Natural killer cell (primary cell): Measurements from ENCODE around the gene CLCN2. TPM values are rescaled to one million over a fixed set of nuclear protein-coding genes. Genes with fewer than 3 reads are reported as not detected.

Experiments
- ATAC-seq, 3 donors: fragments of 150-1000 bp in 2 of 3; fragments of 200-7000 bp in 1 of 3; cut with Tn5 transposase; 1 replicate in 1 of 3; 2 replicates in 2 of 3; pipeline ENCODE4 v1.10.0; 2021; ENCODE audit warnings: mild to moderate bottlenecking in 2 of 3, moderate library complexity in 2 of 3
- DNase-seq, 2 donors: peaks; one replicate each; pipeline versions ENCODE4 v3.0.0 to v3.0.0-alpha.2; 2013 to 2021; ENCODE audit warnings: mixed read lengths in 1 of 2
- H3K27ac ChIP-seq: one replicate; pipeline ENCODE4 v1.5.1; 2013; ENCODE audit warnings: mild to moderate bottlenecking, low read length
- H3K27me3 ChIP-seq: one replicate; pipeline ENCODE4 v1.6.1; 2013; ENCODE audit warnings: low read length; ENCODE audit not compliant: control insufficient read depth, insufficient read depth
- H3K36me3 ChIP-seq: one replicate; pipeline ENCODE4 v1.6.1; 2013; ENCODE audit warnings: low read length; ENCODE audit not compliant: control insufficient read depth, insufficient read depth
- H3K4me1 ChIP-seq: one replicate; pipeline ENCODE4 v1.6.1; 2013; ENCODE audit warnings: low read length; ENCODE audit not compliant: control insufficient read depth, insufficient read depth
- H3K4me3 ChIP-seq: one replicate; pipeline ENCODE4 v1.5.1; 2013; ENCODE audit warnings: low read length
- H3K9me3 ChIP-seq: one replicate; pipeline ENCODE4 v1.6.1; 2013; ENCODE audit warnings: low read length; ENCODE audit not compliant: control insufficient read depth, insufficient read depth
- H3K27ac Mint-ChIP-seq, 2 donors: one replicate each; pipeline ENCODE4 v1.8.0; 2022; ENCODE audit warnings: mild to moderate bottlenecking in 2 of 2, mixed read lengths in 2 of 2, moderate library complexity in 1 of 2
- H3K27me3 Mint-ChIP-seq, 2 donors: one replicate each; pipeline ENCODE4 v1.8.0; 2022; ENCODE audit warnings: low read depth in 2 of 2, mixed read lengths in 2 of 2
- H3K36me3 Mint-ChIP-seq: one replicate; pipeline ENCODE4 v1.8.0; 2022; ENCODE audit warnings: mixed read lengths
- H3K4me1 Mint-ChIP-seq, 2 donors: one replicate each; pipeline ENCODE4 v1.8.0; 2022; ENCODE audit warnings: mixed read lengths in 2 of 2
- H3K4me3 Mint-ChIP-seq: one replicate; pipeline ENCODE4 v1.8.0; 2022; ENCODE audit warnings: mild to moderate bottlenecking, moderate library complexity, mixed read lengths
- H3K9me3 Mint-ChIP-seq, 2 donors: one replicate each; pipeline ENCODE4 v1.8.0; 2022; ENCODE audit warnings: mixed read lengths in 2 of 2
- CTCF ChIP-seq: fragments of 200-600 bp; IDR thresholded peaks from one replicate; pipeline ENCODE4 v1.8.0; 2022; ENCODE audit warnings: antibody characterized with exemption
- WGBS: methylation state at CpG from one replicate; pipeline ENCODE4 v1.1.7; 2013; ENCODE audit warnings: missing lambda C conversion rate; ENCODE audit not compliant: insufficient coverage; 5-methylcytosine and 5-hydroxymethylcytosine counted together
- intact Hi-C: fragments of 100-400 bp; cut with micrococcal nuclease; formaldehyde crosslinking; loops from one replicate; pipeline ENCODE4 v1.14.2; 2022
- total RNA-seq, 4 donors: library from RNA; stranded (reverse); fragments of 120-200 nt in 1 of 4; gene quantifications; one replicate each; pipeline versions ENCODE4 v1.2.3 to v1.2.4, GENCODE V29; 2013 to 2022

The CLCN2 gene
- total RNA-seq, 3 donors from 2014 or later (not counting 1 experiment from before 2014, with no cell fraction given), result 7.8 to 8.2 (median 8.1) TPM

DNA sequence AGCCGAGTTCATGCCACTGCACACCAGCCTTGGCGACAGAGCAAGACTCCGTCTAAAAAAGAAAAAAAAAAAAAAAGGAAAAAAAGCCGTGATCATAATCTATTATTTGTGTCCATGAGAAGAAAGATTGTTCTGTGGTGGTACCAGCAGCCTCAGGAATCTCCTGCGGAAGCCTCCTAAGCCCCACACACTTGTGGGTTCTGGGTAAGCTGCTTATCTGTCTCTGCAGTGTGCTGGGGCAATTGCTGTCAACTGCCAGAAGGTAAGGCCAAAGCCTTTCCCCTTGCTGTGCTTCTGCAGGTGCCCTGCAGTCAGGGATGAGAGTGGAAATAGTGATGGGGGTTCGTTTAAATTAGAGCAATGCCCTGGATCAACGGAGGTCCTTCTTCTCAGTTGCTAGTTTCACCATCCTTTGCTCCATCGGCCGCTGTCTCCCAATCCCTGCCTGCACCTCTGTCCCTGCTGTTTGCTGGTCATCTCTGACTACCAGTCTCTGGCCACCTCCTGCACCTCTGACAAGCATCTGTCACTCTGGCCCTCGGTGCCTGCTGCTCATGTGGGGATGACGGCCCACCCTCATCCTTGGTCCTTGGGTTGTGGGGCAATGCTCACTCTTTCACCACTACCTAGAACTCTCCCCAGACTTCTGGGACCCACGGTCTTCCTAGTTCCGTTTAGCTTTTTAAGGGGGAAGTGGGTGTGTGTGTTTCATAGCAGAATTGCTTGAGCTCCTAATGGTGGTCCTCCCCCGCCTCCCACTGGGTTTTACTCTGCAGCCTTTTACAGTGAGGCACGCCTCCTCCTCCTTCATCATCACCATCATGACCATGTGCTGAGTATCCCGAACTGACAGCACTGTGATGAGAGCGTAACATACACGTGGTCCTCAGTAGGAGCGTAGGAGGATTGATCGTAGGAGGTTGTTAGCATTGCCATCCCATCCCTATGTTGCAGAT lies 43.9 kb upstream of the CLCN2 start:
- H3K27ac Mint-ChIP-seq, result no peak overlapping the region
- H3K4me3 Mint-ChIP-seq, result no peak overlapping the region
- Histone ChIP-seq H3K27ac (no peak overlapping the region), H3K4me3 (no peak overlapping the region), H3K36me3 (no peaks in the 10 kb centered on the region), H3K4me1 (no peaks in the 10 kb centered on the region), H3K9me3 (no peaks in the 10 kb centered on the region), H3K27me3 (no peaks in the 10 kb centered on the region)
- no peaks in the 10 kb centered on the region for H3K36me3 Mint-ChIP-seq
- no peaks in the 10 kb centered on the region for H3K4me1 Mint-ChIP-seq
- intact Hi-C loops, result no loop called here
- no peak for ATAC-seq
- no peak for DNase-seq
- peaks cover 6 to 12% of the 10 kb centered on the region in 2 donors for H3K27me3 Mint-ChIP-seq
- no peak for TF ChIP-seq CTCF
- WGBS, result 75% methylated on average over 18 of the region's 20 CpGs
- no peaks in the 10 kb centered on the region for H3K9me3 Mint-ChIP-seq

DNA sequence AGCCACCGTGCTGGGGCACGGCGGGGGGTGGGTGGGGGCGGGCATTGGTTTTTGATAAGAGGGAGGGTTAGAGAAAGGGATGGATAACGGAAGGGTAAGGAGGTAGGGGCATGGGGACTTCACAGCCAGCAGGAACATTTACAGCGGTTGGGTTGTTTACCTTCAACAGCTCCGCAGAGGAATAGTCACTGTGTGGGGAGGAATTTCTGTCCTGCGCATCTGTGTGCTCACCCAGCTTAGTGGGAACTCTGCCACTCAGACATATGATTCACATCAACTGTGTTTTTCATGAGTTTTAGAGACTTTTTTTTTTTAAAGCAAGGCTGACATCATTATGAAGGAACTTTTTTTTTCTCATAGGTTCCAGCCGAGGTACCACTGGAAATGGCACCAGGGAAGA lies 38.0 kb upstream of the CLCN2 start:
- H3K27ac Mint-ChIP-seq, result no peak overlapping the region
- no peak for TF ChIP-seq CTCF
- DNase-seq (no peak), ATAC-seq (no peak)
- no peaks in the 10 kb centered on the region for H3K27me3 ChIP-seq
- no peaks in the 10 kb centered on the region for H3K4me1 ChIP-seq
- 59% methylated on average over 8 of the region's 9 CpGs for whole genome bisulfite sequencing
- no peaks in the 10 kb centered on the region for H3K9me3 ChIP-seq
- no peak overlapping the region for H3K4me3 Mint-ChIP-seq
- no peaks in the 10 kb centered on the region for H3K9me3 Mint-ChIP-seq
- H3K27me3 Mint-ChIP-seq, result peaks cover 15 to 16% of the 10 kb centered on the region in 2 donors
- no peaks in the 10 kb centered on the region for H3K4me1 Mint-ChIP-seq
- H3K27ac ChIP-seq, result no peak overlapping the region
- intact Hi-C loops, result no loop called here
- H3K4me3 ChIP-seq, result no peak overlapping the region
- H3K36me3 Mint-ChIP-seq, result no peaks in the 10 kb centered on the region
- no peaks in the 10 kb centered on the region for H3K36me3 ChIP-seq

DNA sequence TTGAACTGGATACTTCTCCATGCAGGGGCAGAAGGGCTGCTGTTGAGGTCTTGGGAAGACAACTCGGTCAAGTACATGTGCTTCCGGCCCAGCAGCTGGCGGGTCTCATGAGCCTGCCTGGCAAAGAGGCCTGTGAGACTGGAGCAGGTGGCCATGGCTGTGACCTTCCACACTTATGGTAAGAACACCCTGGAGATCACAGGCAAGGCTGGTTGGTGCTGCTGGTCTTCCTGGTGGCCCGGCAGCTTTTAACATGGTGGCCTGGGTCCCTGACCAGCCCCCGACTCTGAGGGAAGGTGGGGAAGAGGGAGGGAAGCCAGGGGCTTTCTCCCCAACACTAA lies 33.9 kb upstream of the CLCN2 start:
- Histone ChIP-seq H3K36me3 (no peaks in the 10 kb centered on the region), H3K27me3 (no peaks in the 10 kb centered on the region), H3K27ac (no peak overlapping the region), H3K9me3 (no peaks in the 10 kb centered on the region), H3K4me3 (no peak overlapping the region), H3K4me1 (no peaks in the 10 kb centered on the region)
- no peak overlapping the region for H3K4me3 Mint-ChIP-seq
- 96% methylated on average over 4 of the region's 5 CpGs for WGBS
- no peaks in the 10 kb centered on the region for H3K4me1 Mint-ChIP-seq
- no peaks in the 10 kb centered on the region for H3K9me3 Mint-ChIP-seq
- no peak for ATAC-seq
- no peak for TF ChIP-seq CTCF
- no peak for DNase-seq
- intact Hi-C loops, result no loop called here
- no peak overlapping the region for H3K27ac Mint-ChIP-seq
- no peaks in the 10 kb centered on the region for H3K36me3 Mint-ChIP-seq
- H3K27me3 Mint-ChIP-seq, result peaks cover 10 to 17% of the 10 kb centered on the region in 2 donors
